ENCODE measurements around the gene KCNH1. TPM values are rescaled to one million over a fixed set of nuclear protein-coding genes. Genes with fewer than 3 reads are reported as not detected.
A peak's percentile ranks its signal among the peaks of the same experiment; 100 is the strongest.
"Not testable (repeated sequence)": the region's sequence is repeated elsewhere in the genome, so short reads cannot be mapped to it uniquely, and the experiment has no call there.

Gene KCNH1
- polyA plus RNA-seq, 1 experiment, result 3.5 TPM

DNA sequence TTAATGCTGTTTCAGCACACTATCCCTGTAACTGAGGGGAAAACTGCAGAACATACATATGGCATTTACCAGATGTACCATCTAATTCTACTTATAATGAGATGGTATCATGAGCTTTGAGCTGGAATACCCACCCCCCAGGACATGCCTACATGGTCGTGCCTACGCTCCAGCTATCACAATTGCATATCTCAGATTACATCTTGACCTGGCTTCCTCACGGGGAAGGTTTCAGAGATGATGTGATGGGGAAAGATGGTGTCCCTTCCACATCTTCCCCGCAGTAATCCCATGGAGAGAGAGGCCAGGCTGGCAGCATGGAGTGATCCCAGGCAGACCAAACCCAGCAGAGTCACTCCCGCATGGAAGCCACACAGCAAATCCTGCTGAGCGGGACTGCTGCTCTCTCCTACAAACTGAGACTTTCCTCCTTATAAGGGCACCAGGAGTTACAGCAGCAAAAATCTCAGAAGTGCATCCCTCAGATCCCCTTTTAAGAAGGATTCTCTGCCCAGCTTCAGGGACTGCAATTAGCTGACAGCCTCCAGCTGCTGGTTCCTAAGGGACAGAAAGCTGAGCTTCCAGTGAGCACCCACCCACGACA is 67.1 kb downstream of the KCNH1 start:
- TF ChIP-seq, protein P1, sequence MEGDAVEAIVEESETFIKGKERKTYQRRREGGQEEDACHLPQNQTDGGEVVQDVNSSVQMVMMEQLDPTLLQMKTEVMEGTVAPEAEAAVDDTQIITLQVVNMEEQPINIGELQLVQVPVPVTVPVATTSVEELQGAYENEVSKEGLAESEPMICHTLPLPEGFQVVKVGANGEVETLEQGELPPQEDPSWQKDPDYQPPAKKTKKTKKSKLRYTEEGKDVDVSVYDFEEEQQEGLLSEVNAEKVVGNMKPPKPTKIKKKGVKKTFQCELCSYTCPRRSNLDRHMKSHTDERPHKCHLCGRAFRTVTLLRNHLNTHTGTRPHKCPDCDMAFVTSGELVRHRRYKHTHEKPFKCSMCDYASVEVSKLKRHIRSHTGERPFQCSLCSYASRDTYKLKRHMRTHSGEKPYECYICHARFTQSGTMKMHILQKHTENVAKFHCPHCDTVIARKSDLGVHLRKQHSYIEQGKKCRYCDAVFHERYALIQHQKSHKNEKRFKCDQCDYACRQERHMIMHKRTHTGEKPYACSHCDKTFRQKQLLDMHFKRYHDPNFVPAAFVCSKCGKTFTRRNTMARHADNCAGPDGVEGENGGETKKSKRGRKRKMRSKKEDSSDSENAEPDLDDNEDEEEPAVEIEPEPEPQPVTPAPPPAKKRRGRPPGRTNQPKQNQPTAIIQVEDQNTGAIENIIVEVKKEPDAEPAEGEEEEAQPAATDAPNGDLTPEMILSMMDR (IDR thresholded peaks at IDR 0.05; ENCODE audit: insufficient read depth, low read depth, low read length), result no peak
- ChIA-PET CTCF (interaction anchor here (0.5 kb wide), 1 partner anchor 9 kb away, joined by 3 read pairs; no protein-coding TSS in a partner anchor), POLR2A (no interaction called here)
- DNase-seq (ENCODE audit: low read depth), result no peak
- H3K4me3 ChIP-seq (ENCODE audit: low read depth, low read length), result no peak overlapping the region
- no peaks in the 10 kb centered on the region for H3K36me3 ChIP-seq (ENCODE audit: control insufficient read depth, insufficient read depth, low read length)
- H3K27me3 ChIP-seq (ENCODE audit: control insufficient read depth, insufficient read depth, low read length), result no peaks in the 10 kb centered on the region

DNA sequence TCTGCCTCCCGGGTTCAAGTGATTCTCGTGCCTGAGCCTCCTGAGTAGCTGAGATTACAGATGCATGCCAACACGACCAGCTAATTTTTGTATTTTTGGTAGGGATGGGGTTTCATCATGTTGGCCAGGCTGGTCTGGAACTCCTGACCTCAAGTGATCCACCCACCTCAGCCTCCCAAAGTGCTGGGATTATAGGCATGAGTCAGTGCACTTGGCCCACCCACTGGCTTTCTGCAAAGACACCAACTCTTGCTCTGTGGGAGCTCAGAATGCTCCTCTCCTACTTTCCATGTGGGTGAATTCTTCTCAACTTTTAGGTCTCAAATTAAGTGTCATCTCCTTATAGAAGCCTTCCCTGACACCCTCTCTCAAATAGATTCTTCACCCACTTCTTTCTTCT is 92.1 kb downstream of the KCNH1 start:
- CTCF ChIA-PET; POLR2A ChIA-PET; H3K4me3 ChIP-seq (ENCODE audit: low read depth, low read length); H3K27me3 ChIP-seq (ENCODE audit: control insufficient read depth, insufficient read depth, low read length); DNase-seq (ENCODE audit: low read depth); H3K36me3 ChIP-seq (ENCODE audit: control insufficient read depth, insufficient read depth, low read length): not testable (repeated sequence)

DNA sequence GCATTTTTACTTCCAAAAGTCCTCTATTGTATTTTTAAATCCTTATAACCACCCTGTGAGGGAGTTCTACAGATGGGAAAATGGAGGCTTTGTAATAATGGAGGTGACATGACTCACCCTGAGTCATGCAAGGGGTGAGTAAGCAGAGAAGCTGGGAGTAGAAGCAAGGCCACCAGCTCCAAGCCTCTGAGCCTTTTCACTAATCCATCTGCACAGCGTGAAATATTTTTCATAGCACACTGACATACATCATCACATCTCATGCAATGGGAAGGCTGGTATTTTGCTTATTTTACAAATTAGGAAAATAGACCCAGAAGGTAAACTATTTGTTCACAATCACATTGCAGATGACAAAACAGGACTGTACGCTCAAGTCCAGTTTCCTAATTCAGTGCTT is 96.9 kb downstream of the KCNH1 start:
- DNase-seq (ENCODE audit: low read depth), result peak; percentile 96
- no peak overlapping the region for H3K4me3 ChIP-seq (ENCODE audit: low read depth, low read length)
- H3K36me3 ChIP-seq (ENCODE audit: control insufficient read depth, insufficient read depth, low read length), result no peaks in the 10 kb centered on the region
- H3K27me3 ChIP-seq (ENCODE audit: control insufficient read depth, insufficient read depth, low read length), result no peaks in the 10 kb centered on the region
- TF ChIP-seq, protein P1 (IDR thresholded peaks at IDR 0.05; ENCODE audit: insufficient read depth, low read depth, low read length), result no peak
- POLR2A ChIA-PET, result interaction anchor here (0.8 kb wide), 1 partner anchor 10 kb away, joined by 3 read pairs; no protein-coding TSS in a partner anchor
- CTCF ChIA-PET, result interaction anchor here (0.6 to 1.2 kb wide), 4 partner anchors 20 to 620 kb away, joined by 3 to 4 read pairs (median 3); partner anchors contain the start of gene KCNH1

DNA sequence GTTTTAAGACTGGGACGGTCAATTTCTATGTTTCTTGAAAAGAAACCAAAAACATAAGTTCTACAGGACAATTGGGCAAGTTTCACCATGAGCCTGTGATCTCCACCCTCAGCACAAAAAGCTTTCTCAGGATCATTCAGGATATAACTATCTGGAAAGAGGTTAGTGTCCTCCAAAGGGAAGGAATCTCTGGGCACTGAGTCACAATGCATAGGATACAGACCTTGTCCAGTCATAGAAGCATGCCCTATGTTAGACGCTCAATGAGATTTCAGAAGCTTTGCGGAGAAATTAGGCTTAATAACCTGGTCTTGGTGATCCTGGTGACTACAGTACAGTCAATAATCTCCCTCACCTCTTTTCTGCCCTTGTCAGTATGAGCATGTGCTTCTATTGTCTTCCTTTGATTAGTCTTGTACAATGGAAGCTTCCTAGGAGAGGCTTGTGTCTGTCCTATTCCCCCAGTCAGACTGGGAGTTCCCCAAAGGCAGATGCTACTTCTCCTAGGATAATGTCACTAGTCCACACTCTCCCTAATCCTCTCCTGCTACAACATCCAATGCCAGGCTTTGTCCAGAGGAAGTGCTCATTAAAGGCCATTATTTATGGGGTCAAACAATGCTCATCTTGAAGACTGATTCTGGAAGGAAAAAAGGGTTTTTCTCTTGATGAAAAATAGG is 97.4 kb downstream of the KCNH1 start:
- Histone ChIP-seq H3K36me3 (ENCODE audit: control insufficient read depth, insufficient read depth, low read length) (no peaks in the 10 kb centered on the region), H3K4me3 (ENCODE audit: low read depth, low read length) (no peak overlapping the region), H3K27me3 (ENCODE audit: control insufficient read depth, insufficient read depth, low read length) (no peaks in the 10 kb centered on the region)
- no peak for DNase-seq (ENCODE audit: low read depth)
- ChIA-PET POLR2A (interaction anchor here (0.8 kb wide), 1 partner anchor 10 kb away, joined by 3 read pairs; no protein-coding TSS in a partner anchor), CTCF (interaction anchor here (0.9 to 1.2 kb wide), 3 partner anchors 97 to 619 kb away, joined by 3 to 4 read pairs (median 3); partner anchors contain the start of gene KCNH1)
- TF ChIP-seq, protein P1 (IDR thresholded peaks at IDR 0.05; ENCODE audit: insufficient read depth, low read depth, low read length), result no peak

DNA sequence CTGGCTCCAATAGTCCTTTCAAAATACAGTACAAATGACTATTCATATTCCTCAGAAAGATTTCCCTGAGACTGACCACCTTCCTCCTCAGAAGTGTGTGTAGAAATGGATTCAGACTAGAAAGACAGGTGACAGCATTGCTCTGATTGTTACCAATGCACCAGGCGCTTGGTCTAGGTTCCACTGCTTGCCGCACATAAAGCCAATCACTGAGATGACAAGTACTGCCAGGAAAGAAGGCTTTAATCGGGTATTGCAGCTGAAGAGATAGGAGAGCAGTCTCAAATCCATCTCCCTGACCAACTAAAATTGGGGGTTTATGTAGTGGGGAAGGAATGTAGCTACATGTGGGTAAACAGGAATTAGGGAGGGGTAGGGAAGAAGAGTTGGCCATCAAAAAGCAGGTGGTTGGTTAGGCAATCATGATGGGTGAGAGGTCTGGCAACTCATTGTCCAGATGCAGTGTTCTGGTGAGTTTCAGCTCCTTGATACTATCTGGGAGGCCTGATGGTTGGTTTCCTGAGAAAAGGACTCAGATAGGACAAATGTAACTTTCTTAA is 98.0 kb downstream of the KCNH1 start:
- ChIA-PET POLR2A (no interaction called here), CTCF (interaction anchor here (0.8 kb wide), 1 partner anchor 22 kb away, joined by 3 read pairs; no protein-coding TSS in a partner anchor)

More for the DNA sequence above, 98.0 kb downstream of the KCNH1 start:
- TF ChIP-seq, protein P1 (IDR thresholded peaks at IDR 0.05; ENCODE audit: insufficient read depth, low read depth, low read length), result no peak
- DNase-seq (ENCODE audit: low read depth), result no peak
- Histone ChIP-seq H3K36me3 (ENCODE audit: control insufficient read depth, insufficient read depth, low read length) (no peaks in the 10 kb centered on the region), H3K27me3 (ENCODE audit: control insufficient read depth, insufficient read depth, low read length) (no peaks in the 10 kb centered on the region), H3K4me3 (ENCODE audit: low read depth, low read length) (no peak overlapping the region)

Measured in BJ (cell line).